ENCODE measurements around the gene SLC12A7. TPM values are rescaled to one million over a fixed set of nuclear protein-coding genes. Genes with fewer than 3 reads are reported as not detected.

The SLC12A7 gene
- total RNA-seq, 2 experiments from 2014 or later = 10.1 to 10.8 TPM

- intact Hi-C loops (cut with micrococcal nuclease) = no loop called here
- Mint-ChIP-seq H3K9me3 (peaks cover 1% of the 10 kb centered on the region), H3K4me3 (no peak overlapping the region), H3K4me1 (ENCODE audit: low read depth) (no peaks in the 10 kb centered on the region), H3K27me3 (no peaks in the 10 kb centered on the region), H3K36me3 (no peaks in the 10 kb centered on the region), H3K27ac (no peak overlapping the region)
- DNase-seq = no peak
- ChIA-PET CTCF (no interaction called here), POLR2A (interaction anchor here (0.5 kb wide), 1 partner anchor 751 kb away, joined by 4 read pairs; no protein-coding TSS in a partner anchor)
These were observed 58.4 kb downstream of the SLC12A7 start for GRCh38 chr5:1053391-1054017.

- Mint-ChIP-seq H3K27ac (no peak overlapping the region), H3K9me3 (peaks cover 8% of the 10 kb centered on the region), H3K27me3 (no peaks in the 10 kb centered on the region), H3K4me3 (no peak overlapping the region), H3K4me1 (ENCODE audit: low read depth) (no peaks in the 10 kb centered on the region), H3K36me3 (no peaks in the 10 kb centered on the region)
- ChIA-PET CTCF (no interaction called here), POLR2A (no interaction called here)
- DNase-seq = no peak
- intact Hi-C loops (cut with micrococcal nuclease) = no loop called here
These were observed 59.0 kb downstream of the SLC12A7 start for GRCh38 chr5:1052641-1053390.

GRCh38 chr5:1052076-1052475 lies 59.8 kb downstream of the SLC12A7 start:
- POLR2A ChIA-PET = no interaction called here

DNA sequence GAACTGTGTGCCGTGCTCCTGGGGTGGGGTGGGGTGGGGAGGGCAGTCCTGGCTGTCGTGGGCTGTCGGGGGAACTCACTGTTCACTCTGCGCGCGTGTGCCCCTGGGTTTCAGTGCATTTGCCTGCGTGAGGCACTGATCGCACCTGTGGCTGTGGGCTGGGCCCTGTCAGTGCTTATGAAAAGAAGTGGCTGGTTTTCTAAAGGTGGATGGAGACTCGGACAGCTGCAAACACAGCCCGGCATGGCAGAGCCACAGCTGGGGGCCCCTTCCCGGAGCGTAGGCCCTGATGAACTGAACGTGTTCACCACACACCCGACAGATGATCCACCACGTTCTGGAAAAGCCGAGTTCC lies 60.5 kb downstream of the SLC12A7 start:
- Mint-ChIP-seq H3K36me3 (no peaks in the 10 kb centered on the region), H3K27ac (no peak overlapping the region), H3K4me3 (no peak overlapping the region), H3K27me3 (no peaks in the 10 kb centered on the region), H3K9me3 (peaks cover 23% of the 10 kb centered on the region), H3K4me1 (ENCODE audit: low read depth) (no peaks in the 10 kb centered on the region)
- POLR2A ChIA-PET = no interaction called here
- CTCF ChIA-PET = no interaction called here
- no peak for DNase-seq
- intact Hi-C loops (cut with micrococcal nuclease) = no loop called here

More at GRCh38 chr5:1052076-1052475, 59.8 kb downstream of the SLC12A7 start:
- CTCF ChIA-PET = no interaction called here
- DNase-seq = no peak
- Mint-ChIP-seq H3K4me1 (ENCODE audit: low read depth) (no peaks in the 10 kb centered on the region), H3K4me3 (no peak overlapping the region), H3K36me3 (no peaks in the 10 kb centered on the region), H3K9me3 (peaks cover 15% of the 10 kb centered on the region), H3K27ac (no peak overlapping the region), H3K27me3 (no peaks in the 10 kb centered on the region)
- intact Hi-C loops (cut with micrococcal nuclease) = no loop called here

- ChIA-PET CTCF (no interaction called here), POLR2A (no interaction called here)
- Mint-ChIP-seq H3K9me3 (peaks cover 29% of the 10 kb centered on the region), H3K4me1 (ENCODE audit: low read depth) (no peaks in the 10 kb centered on the region), H3K27ac (no peak overlapping the region), H3K27me3 (no peaks in the 10 kb centered on the region), H3K4me3 (no peak overlapping the region), H3K36me3 (no peaks in the 10 kb centered on the region)
- intact Hi-C loops (cut with micrococcal nuclease) = no loop called here
- no peak for DNase-seq
These were observed 61.2 kb downstream of the SLC12A7 start for GRCh38 chr5:1050423-1051365.

DNA sequence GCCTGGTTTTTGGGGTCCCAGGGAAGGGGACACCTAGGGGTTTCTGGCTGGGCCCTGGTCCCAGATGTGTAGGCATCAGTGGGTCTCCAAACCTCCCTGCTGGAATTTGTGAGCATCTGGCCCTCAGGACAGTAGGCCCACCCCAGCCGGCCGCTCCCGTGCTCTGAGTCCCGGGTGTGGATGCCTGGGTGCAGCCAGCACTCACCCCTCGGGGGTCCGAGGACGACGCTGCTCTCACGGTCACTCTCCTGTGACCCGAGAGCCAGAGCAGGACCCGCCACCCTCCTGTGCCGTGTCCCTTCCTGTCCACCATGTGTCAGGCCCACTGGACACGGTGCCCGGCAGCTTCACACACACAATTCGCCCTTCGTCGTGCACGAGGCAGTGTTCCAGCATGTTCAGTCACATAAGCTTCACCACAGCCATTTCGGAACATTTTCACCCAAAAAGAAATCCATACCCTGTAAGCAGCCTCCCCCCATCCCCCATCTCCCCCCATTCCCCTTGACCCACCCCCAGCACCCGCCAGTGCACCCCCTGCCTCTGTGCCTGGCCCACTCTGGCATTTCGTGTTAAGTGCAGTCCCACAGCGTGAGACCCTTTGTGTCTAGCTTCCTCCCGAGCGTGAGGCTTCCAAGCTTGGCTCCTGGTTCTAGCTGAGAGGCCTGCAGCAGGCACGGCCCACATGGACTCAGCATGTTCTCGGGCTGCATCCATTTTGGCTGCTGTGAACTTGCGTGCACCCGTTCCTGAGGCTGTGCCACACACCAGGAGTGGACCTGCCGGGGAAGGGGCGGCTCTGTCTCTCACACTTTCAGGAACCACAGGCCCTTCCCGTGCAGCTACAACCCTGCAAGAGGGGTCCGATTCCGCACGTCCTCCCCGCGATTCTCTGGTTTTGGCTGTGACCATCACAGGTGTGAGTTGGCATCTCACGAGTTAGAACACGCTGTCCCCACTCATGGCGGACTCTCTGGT lies 62.7 kb downstream of the SLC12A7 start:
- no peak overlapping the region for H3K4me3 Mint-ChIP-seq
- H3K27ac Mint-ChIP-seq = no peak overlapping the region
- intact Hi-C loops (cut with micrococcal nuclease) = no loop called here
- H3K4me1 Mint-ChIP-seq (ENCODE audit: low read depth) = no peaks in the 10 kb centered on the region
- CTCF ChIA-PET = no interaction called here
- POLR2A ChIA-PET = no interaction called here
- no peaks in the 10 kb centered on the region for H3K27me3 Mint-ChIP-seq
- no peak for DNase-seq
- H3K9me3 Mint-ChIP-seq = peaks cover 45% of the 10 kb centered on the region
- no peaks in the 10 kb centered on the region for H3K36me3 Mint-ChIP-seq

- H3K4me3 Mint-ChIP-seq = no peak overlapping the region
- H3K27me3 Mint-ChIP-seq = no peaks in the 10 kb centered on the region
- intact Hi-C loops (cut with micrococcal nuclease) = no loop called here
- ChIA-PET POLR2A (no interaction called here), CTCF (no interaction called here)
- no peaks in the 10 kb centered on the region for H3K36me3 Mint-ChIP-seq
- DNase-seq = no peak
- H3K27ac Mint-ChIP-seq = no peak overlapping the region
- peaks cover 54% of the 10 kb centered on the region for H3K9me3 Mint-ChIP-seq
- no peaks in the 10 kb centered on the region for H3K4me1 Mint-ChIP-seq (ENCODE audit: low read depth)
These were observed 63.6 kb downstream of the SLC12A7 start for GRCh38 chr5:1048162-1048721.

- no peak for DNase-seq
- ChIA-PET POLR2A (no interaction called here), CTCF (no interaction called here)
- no peaks in the 10 kb centered on the region for H3K36me3 Mint-ChIP-seq
- H3K4me1 Mint-ChIP-seq (ENCODE audit: low read depth) = no peaks in the 10 kb centered on the region
- intact Hi-C loops (cut with micrococcal nuclease) = no loop called here
- peaks cover 62% of the 10 kb centered on the region for H3K9me3 Mint-ChIP-seq
- no peak overlapping the region for H3K27ac Mint-ChIP-seq
- no peak overlapping the region for H3K4me3 Mint-ChIP-seq
- no peaks in the 10 kb centered on the region for H3K27me3 Mint-ChIP-seq
These were observed 64.4 kb downstream of the SLC12A7 start for GRCh38 chr5:1047332-1047965.

- H3K9me3 Mint-ChIP-seq = peaks cover 75% of the 10 kb centered on the region
- no peaks in the 10 kb centered on the region for H3K27me3 Mint-ChIP-seq
- POLR2A ChIA-PET = no interaction called here
- intact Hi-C loops (cut with micrococcal nuclease) = no loop called here
- CTCF ChIA-PET = no interaction called here
- H3K27ac Mint-ChIP-seq = no peak overlapping the region
- no peaks in the 10 kb centered on the region for H3K36me3 Mint-ChIP-seq
- H3K4me3 Mint-ChIP-seq = no peak overlapping the region
- DNase-seq = no peak
- no peaks in the 10 kb centered on the region for H3K4me1 Mint-ChIP-seq (ENCODE audit: low read depth)
These were observed 65.8 kb downstream of the SLC12A7 start for GRCh38 chr5:1045960-1046560.

DNA sequence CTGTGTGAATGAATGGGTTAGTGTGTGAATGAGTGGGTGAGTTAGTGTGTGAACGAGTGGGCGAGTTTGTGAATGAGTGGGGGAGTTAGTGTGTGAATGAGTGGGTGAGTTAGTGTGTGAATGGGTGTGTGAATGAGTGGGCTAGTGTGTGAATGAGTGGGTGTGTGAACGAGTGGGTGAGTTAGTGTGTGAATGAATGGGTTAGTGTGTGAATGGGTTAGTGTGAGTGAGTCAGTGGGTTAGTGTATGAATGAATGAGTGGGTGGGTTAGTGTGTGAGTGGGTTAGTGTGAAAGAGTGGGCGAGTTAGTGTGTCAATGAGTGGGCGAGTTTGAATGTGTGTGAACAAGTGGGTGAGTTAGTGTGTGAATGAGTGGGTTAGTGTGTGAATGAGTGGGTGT lies 67.7 kb downstream of the SLC12A7 start:
- no peak for DNase-seq
- POLR2A ChIA-PET = no interaction called here
- Mint-ChIP-seq H3K4me1 (ENCODE audit: low read depth) (no peaks in the 10 kb centered on the region), H3K9me3 (peaks cover 78% of the 10 kb centered on the region), H3K36me3 (no peaks in the 10 kb centered on the region), H3K27ac (no peak overlapping the region), H3K4me3 (no peak overlapping the region), H3K27me3 (no peaks in the 10 kb centered on the region)
- CTCF ChIA-PET = no interaction called here
- intact Hi-C loops (cut with micrococcal nuclease) = no loop called here

DNA sequence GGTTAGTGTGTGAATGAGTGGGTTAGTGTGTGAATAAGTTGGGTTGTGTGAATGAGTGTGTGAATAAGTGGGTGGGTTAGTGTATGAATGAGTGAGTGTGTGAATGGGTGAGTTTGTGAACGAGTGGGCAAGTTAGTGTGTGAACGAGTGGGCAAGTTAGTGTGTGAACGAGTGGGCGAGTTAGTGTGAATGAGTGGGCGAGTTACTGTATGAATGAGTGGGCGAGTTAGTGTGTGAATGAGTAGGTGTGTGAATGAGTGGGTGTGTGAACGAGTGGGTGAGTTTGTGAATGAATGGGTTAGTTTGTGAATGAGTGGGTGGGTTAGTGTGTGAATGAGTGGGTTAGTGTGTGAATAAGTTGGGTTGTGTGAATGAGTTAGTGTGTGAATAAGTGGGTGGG lies 68.5 kb downstream of the SLC12A7 start:
- Mint-ChIP-seq H3K9me3 (peaks cover 75% of the 10 kb centered on the region), H3K4me3 (no peak overlapping the region), H3K4me1 (ENCODE audit: low read depth) (no peaks in the 10 kb centered on the region), H3K27me3 (no peaks in the 10 kb centered on the region), H3K27ac (no peak overlapping the region), H3K36me3 (no peaks in the 10 kb centered on the region)
- intact Hi-C loops (cut with micrococcal nuclease) = no loop called here
- CTCF ChIA-PET = no interaction called here
- POLR2A ChIA-PET = no interaction called here
- no peak for DNase-seq

All from activated CD4-positive, alpha-beta memory T cell treated with anti-CD3 and anti-CD28 coated beads for 36 hours (primary cell).